SU-DHL-6 (cell line): ENCODE results near the gene ERCC4.

ENCODE experiments used
- EZH2phosphoT487 ChIP-seq: fragments of 200-600 bp; sonication (generic), shearing (Covaris generic); conservative IDR thresholded peaks from 2 replicates; pipeline ENCODE4 v1.6.1; 2018; ENCODE audit warnings: mild to moderate bottlenecking, antibody characterized with exemption, low read length, moderate library complexity, mixed read lengths
- TF ChIP-seq, protein P1 (sequence below): fragments of 200-600 bp; sonication (generic); IDR thresholded peaks from one replicate; pipeline ENCODE4 v1.5.1; 2017; ENCODE audit warnings: antibody characterized with exemption, mild to moderate bottlenecking, low read length, moderate library complexity; ENCODE audit not compliant: insufficient read depth, poor library complexity, severe bottlenecking

DNA sequence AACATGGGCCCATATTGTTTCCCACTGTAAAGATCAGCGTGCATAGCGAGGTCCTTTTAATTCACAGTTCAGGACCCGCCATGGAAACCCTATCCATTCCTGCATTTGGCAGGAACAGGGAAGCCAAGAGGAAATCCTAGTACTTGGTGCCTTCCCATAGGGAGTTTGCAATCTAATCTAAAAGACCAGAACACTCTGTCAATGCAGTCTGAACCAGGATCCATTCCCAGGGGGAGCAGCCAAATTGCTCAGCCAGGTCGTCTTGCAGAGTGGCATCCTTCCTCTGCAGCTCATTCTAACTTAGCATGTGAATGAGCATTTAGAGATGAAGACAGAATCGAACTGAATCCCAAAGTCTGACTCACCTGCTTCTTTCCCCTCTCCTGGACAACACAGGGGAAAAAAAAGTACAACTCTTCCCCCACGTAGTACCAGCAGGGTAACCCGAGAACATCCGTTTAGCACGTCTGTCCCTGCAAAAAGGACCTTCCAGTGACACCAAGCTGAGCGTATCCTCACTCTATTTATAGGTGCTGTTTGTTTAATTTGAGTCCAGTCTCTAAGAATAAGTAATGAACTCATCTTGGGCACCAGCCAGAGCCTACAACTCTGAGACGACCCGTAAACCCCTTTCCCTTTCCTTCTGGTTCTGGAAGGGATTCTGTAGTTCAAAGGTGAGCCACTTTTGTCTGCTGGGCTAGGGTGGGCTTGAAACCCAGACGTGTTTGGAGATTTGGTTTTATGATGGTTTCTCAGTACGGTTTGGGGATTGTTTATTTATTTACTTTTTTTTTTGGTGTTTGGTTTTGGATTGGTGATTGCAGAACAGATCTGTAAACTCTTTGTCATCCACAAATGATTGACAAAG is 74.5 kb downstream of the ERCC4 start:
- no peak for TF ChIP-seq EZH2phosphoT487
- TF ChIP-seq, protein P1, sequence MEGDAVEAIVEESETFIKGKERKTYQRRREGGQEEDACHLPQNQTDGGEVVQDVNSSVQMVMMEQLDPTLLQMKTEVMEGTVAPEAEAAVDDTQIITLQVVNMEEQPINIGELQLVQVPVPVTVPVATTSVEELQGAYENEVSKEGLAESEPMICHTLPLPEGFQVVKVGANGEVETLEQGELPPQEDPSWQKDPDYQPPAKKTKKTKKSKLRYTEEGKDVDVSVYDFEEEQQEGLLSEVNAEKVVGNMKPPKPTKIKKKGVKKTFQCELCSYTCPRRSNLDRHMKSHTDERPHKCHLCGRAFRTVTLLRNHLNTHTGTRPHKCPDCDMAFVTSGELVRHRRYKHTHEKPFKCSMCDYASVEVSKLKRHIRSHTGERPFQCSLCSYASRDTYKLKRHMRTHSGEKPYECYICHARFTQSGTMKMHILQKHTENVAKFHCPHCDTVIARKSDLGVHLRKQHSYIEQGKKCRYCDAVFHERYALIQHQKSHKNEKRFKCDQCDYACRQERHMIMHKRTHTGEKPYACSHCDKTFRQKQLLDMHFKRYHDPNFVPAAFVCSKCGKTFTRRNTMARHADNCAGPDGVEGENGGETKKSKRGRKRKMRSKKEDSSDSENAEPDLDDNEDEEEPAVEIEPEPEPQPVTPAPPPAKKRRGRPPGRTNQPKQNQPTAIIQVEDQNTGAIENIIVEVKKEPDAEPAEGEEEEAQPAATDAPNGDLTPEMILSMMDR, result no peak
